SKM-1 (cell line): ENCODE measurements around the gene FKBP1C.
"Not testable (repeated sequence)": the region's sequence is repeated elsewhere in the genome, so short reads cannot be mapped to it uniquely, and the experiment has no call there.

Experiments
- DNase-seq: peaks from one replicate; lab custom pipeline; 2025; ENCODE audit not compliant: unreplicated experiment; lab: John Stamatoyannopoulos, UW

Gene FKBP1C

DNA sequence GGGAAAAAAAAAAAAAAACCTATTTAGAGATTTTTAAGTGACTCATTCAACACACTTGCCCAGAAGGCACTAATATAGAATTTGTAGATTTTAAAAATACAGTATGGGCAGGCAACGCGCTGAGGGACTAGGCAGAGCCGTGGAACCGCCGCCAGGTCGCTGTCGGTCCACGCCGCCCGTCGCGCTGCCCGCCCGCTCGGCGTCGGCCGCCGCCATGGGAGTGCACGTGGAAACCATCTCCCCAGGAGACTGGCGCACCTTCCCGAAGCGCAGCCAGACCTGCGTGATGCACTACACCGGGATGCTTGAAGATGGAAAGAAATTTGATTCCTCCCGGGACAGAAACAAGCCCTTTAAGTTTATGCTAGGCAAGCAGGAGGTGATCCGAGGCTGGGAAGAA, at the start of gene FKBP1C:
FKBP1C (plus strand) TSS at position 127 of the 400 bp plus-strand sequence.
- DNase-seq, result not testable (repeated sequence)

DNA sequence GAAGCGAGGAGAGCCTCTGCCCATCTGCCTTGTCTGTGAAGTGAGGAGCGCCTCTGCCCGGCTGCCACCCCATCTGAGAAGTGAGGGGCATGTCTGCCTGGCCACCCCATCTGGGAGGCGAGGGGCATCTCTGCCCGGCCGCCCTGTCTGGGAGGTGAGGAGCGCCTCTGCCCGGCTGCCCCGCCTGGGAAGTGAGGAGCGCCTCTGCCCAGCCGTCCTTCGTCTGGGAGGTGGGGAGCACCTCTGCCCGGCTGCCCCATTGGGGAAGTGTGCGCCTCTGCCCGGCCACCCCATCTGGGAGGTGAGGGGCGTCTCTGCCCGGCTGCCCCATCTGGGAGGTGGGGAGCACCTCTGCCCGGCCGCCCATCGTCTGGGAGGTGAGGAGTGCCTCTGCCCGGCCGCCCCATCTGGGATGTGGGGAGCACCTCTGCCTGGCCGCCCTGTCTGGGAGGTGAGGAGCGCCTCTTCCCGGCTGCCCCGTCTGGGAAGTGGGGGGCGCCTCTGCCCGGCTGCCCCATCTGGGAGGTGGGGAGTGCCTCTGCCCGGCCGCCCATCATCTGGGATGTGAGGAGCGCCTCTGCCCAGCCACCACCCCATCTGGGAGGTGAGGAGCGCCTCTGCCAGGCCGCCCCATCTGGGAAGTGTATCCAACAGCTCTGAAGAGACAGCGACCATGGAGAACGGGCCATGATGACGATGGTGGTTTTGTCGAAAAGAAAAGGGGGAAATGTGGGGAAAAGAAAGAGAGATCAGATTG, 47.0 kb upstream of the FKBP1C start:
- not testable (repeated sequence) for DNase-seq

DNA sequence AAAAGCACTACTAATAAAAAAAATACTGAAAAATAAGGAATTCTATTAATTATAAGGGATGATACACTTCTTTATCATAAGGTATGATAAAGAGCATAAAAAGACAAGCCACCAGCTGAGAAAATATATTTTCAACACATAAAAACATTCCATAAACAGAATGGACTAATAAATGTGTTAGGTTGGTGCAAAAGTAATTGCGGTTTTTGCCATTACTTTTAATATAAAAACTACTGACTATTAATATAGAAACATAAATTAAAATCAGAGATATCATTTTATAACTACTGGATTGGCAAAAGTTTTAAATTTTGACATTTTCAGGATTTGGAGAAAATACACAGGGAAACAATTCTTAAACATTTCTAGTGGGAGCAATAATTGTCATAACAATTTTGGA, 37.1 kb upstream of the FKBP1C start:
- no peak for DNase-seq

DNA sequence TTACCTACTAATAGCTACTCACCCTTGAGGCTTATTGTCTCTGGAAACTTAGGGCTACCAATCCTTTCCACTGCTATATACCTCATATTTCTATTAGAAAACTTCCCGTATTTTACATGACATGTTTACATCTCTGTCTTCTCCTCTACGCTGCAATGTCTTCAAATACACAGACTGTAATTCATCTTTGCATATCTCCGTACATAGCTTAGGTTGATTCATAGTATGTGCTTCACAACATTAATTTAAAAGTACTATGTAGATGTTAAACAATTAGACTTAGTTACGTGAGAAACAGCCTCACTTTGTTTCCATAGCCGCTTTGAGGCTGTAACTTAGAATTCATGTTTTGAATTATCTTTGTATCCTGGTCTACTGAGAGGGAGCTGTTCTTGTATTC, 35.1 kb upstream of the FKBP1C start:
- no peak for DNase-seq

DNA sequence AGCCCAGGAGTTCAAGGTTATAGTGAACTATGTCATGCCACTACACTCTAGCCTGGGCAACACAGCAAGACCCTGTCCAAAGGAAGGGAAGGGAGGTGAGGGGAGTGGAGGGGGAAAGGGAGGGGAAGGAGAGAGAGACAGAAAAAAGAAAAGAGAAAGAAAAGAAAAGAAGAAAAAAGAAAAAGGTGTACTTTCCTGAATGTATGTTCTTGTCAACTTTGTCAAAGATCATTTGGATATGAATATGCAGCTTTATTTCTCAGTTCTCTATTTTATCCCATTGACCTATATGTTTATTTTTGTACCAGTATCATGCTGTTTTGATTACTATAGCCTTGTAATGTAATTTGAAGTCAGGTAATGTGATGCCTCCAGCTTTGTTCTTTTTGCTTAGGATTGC, 30.9 kb upstream of the FKBP1C start:
- no peak for DNase-seq

DNA sequence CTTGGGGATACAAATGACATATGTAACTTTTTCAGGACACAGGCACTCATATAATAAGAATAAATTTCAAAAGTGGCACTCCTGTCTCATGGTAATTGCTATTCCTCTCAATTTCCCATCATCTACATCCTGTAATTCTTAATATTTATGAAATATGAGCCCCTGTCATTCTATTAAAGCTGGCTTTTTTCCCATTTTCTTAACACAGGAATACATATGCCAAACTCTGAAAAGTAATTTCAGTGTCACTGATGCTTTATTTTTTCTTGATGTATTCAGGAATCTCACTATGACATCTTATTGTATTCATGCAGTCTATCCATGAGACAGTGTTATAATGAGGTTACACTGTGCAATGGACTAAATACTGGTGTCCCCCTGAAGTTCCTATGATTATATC, 24.3 kb upstream of the FKBP1C start:
- DNase-seq, result no peak

DNA sequence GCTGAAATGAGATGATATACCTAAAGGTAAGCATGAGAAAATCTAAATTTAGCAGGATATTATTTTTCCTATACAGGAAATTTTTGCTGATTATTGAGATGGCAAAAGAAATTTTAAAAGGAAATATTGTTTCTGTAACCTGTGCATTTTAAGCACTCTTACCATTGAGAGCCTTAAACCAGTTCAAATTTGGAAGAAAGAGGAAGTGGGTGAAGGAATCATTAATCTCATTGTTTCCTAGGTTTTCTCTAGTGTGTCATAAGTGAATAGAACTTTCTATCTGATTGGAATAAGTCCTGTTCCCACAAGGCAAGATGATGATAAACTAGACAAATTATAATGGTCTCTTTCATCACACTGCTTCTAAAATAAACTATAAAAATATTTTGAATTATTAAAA, 22.4 kb upstream of the FKBP1C start:
- no peak for DNase-seq

DNA sequence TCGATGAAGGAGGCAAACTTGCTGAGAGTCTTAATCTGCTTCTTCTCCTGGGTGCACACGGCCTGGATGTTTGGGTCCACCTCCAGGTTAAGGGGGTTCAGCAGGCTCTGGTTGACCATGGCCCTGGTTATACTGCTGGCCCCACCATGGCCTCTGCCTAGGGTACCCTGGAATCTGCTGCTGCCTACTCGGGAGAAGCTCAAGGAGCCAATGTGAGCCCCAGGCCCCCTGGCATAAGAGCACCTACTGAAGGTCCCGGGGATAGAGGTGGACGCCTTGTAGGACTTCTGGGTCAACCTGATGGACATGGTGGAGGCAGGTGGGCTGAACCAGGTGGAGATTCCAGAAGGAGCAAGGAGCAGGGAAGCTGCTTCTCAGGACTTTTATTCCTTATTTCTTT, 17.9 kb upstream of the FKBP1C start:
- no peak for DNase-seq

DNA sequence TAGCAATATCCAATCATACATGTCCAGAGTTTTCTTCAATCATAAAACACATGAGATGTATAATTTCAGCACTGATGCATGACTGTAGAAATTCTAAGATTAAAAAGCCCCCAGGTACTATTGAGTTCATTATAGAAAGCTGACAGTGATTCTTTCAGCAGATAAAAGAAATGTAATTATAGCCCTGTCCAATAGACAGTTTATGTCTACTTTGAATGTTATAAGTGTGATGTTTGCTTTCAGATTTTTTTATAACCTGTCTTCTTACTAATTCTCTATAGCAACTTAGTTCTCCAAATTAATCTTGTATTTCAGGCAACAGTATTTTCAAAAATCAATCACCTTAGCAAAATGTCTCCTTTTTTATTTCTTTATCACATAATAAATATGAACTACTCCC, 13.5 kb upstream of the FKBP1C start:
- no peak for DNase-seq

DNA sequence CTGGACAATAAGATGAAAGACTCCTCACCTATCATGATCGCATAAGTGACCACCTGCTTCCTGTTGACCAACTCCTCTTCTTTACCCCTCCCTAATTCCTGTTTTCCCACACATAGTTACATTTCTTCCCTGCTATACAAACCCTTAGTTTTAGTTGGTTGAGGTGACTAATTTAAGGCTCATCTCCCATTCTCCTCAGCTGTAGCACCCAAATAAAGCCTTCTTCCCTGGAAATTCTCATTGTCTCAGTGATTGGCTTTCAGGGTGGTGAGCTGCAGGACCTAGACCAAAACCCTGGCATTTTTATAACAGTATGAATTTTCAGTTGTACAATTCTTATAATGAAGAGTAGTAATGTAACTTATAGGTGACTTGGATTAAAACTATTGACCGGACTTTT, 2.1 kb downstream of the FKBP1C start:
- DNase-seq, result no peak

DNA sequence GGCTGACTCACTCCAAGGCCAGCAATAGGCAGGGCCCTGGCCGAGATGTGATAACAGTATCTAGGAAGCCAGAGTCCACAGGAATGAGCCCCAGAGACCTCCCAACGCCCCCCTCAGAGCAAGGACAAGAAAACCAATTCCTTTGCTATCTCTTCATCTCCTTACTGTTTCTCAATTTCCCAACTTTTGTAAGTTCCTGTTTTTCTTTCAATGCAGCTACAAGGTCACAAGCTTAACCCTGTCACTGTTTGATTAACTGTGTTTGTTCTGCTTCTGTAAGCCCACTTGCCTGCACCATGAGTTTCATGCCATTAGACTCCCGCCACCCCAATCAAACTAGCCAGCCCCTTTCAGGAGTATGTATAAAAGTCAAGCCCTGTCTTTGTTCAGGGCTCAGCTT, 3.5 kb downstream of the FKBP1C start:
- peak; percentile 38 for DNase-seq

DNA sequence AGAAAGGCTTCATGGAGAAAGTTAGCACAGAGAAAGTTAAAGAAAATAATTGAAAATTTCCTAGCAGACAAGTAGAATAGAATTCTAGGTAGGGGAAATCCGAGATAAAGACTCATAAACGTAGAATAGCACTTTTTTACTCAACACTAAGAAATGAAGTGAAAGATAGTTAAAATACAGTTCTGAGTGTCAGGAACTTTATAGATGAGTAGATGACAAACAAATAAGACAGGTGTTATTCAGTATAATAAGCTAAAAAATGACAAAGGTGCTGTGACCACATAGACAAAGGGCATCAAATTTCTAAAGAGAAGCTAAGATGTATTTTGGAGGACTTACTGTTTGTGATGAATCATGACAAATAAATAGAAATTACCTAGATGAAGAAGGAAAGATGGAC, 12.9 kb downstream of the FKBP1C start:
- DNase-seq, result no peak

DNA sequence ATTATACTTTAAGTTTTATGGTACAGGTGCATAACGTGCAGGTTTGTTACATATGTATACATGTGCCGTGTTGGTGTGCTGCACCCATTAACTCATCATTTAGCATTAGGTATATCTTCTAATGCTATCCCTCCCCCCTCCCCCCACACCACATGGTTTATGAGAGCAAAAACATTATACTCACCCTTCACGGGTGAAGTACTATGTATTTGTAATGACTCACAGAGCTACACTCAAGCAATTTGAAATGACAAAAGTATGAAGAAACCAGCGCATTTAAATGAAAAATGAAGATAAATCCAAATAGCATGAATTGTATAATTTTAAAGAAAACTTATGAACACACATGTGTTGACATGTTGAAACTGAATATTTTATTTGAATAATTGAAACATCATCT, 14.7 kb downstream of the FKBP1C start:
- DNase-seq, result not testable (repeated sequence)

DNA sequence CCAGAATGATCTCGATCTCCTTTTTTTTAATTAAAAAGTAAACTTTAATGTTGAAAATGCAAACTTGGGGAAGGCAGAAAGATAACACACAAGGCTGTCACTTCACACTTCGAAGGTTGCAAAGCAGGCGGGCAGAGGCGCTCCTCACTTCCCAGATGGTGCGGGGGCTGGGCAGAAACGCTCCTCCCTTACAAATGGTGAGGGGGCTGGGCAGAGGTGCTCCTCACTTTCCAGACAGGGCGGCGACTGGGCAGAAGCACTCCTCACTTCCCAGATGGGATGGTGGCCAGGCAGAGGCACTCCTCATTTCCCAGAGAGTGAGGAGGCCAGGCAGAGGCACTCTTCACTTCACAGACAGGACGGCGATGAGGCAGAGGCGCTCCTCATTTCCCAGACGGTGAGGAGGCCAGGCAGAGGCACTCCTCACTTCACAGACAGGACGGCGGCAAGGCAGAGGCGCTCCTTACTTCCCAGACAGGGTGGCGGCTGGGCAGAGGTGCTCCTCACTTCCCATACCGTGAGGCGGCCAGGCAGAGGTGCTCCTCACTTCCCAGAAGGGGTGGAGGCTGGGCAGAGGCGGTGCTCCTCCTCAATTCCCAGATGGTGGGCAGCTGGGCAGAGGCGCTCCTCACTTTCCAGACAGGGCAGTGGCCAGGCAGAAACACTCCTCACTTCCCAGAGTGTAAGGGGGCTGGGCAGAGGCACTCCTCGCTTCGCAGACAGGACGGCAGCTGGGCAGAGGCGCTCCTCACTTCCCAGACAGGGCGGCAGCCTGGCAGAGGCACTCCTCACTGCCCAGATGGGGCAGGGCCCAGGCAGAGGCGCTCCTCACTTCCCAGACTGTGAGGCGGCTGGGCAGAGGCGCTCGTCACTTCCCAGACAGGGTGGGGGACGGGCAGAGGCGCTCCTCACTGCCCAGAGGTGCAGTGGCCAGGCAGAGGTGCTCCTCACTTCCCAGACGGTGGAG, 16.9 kb downstream of the FKBP1C start:
- not testable (repeated sequence) for DNase-seq

DNA sequence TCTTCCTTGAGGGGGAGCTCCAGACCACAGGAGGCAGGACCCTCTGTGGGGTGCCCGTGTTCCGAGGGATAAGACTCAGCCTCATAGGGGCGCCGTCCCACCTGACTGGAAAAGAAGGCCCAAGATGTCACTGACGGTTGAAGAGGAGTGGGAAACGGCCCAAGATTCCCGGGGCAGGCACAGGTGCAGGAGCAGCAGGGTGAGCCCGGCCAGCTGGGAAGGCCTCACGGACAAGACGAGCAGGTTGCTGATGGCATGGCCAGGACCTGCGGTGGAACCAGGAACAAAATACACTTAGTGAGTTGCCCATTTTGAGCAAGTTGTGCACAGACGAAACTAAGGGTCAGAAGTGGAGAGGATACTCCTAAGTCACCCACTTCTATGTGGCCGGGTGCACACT, 18.8 kb downstream of the FKBP1C start:
- not testable (repeated sequence) for DNase-seq

DNA sequence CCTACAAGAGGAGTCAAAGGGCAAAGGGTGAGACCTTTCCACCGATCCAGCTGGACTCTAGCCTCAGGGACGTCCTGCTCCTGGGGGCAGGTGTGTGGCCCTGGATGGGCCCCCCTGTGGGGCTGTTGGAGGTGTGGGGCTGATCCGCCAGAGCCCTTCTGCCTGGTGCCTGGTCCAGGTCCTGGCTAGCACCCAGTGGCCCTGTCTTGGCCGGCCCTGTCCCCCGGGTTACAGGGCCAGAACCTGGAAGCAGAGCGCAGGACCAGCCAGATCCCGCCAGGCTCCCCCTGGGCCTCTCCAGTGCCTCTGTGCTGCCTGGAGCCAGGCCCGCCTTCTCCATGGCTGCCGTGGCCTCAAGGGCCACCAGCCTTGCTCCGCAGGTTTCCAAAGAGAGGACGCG, 19.2 kb downstream of the FKBP1C start:
- DNase-seq, result not testable (repeated sequence)

DNA sequence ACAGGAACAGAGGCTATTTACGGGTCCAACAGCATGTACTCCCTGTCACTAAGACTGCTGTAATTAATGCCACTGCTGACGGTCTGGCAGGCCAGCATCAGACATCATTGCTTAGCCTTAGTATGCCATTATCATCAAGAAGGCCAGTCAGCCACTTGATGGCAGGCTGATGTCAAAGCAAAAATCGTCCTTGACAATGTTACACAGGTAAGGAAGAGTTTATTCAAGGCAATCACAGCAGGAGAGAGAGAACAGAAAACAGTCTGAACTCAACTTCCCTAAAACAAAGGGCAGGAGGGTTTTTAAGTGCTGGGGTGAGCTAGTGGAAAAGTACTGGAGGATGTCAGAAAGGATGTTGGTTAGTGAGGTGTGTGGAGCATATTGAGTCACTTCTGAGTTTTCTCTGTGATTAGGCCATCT, 25.1 kb downstream of the FKBP1C start:
- DNase-seq, result peak; percentile 43

DNA sequence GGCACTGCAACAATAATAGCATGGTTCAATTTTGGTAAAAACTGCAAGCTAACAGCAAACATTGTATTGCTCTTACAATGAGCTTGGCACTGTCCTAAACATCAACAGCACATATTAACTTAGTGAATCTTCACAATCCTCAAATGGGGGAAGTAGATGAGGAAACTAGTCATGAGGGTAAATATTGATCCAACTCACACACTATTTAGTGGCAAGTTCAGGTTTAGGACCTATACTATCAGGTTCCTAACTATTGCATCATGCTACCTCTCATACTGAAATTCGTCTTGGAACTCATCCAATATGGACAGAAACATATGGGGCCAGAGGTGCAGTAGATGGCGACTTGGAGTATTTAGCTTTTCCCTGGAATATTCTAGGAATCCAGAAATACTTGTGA, 34.2 kb downstream of the FKBP1C start:
- DNase-seq, result no peak

DNA sequence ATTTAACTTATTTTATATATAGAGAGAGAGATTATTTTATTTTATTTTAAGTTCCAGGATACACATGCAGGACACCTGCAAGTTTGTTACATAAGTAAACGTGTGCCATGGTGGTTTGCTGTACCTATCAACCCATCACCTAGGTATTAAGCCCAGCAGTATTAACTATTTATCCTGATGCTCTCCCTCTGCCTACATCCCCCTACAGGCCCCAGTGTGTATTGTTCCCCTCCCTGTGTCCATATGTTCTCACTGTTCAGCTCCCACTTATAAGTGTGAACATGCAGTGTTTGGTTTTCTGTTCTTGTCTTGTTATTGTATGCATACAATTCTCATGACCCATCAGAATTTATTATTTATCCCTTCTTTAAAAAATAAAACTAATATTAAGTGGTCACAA, 34.6 kb downstream of the FKBP1C start:
- DNase-seq, result no peak

DNA sequence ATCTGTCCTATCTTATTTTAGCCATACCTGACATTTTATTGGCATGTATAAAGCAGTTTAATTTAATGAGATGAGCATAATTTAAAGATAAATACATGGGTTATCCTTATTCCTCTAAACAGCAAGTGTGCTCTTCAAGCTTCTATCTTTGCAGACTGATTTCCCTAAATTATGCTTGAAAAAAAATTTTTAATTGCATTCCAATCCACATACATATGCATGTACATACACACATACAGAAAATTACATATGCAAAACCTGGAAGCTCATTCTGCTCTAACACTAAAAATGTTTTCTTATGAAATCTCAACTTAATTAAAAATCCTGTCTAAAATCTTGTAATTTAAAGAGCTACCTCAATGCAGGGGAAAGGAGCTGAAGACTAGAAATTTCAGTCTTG, 35.3 kb downstream of the FKBP1C start:
- no peak for DNase-seq

DNA sequence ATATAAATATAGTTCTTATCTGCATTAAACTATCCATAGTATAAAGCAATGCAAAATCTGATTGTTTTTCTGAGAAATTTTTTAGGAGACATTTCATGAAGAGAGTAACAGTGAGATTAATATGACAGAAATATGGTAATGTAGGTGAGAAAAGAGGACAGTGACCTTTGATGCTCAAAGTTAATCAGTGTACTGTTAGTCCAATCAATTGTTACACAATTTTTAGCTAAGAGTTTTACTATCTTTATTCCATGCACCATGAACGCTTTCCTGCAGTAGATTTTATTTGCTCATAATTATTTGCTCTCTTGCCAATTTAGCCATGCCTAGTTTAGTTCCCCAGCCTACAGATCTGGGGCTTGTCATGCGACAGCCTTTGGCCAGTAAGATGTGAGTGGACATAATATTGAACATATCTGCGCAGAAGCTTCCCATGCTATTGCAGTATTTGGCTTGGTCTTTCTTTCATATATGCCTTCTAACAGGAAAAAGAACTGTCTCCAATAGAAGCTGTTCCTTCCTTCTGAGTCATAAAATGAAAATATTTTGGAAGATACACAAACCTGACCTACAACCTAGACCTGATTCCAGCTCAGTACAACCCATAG, 38.7 kb downstream of the FKBP1C start:
- DNase-seq, result no peak

DNA sequence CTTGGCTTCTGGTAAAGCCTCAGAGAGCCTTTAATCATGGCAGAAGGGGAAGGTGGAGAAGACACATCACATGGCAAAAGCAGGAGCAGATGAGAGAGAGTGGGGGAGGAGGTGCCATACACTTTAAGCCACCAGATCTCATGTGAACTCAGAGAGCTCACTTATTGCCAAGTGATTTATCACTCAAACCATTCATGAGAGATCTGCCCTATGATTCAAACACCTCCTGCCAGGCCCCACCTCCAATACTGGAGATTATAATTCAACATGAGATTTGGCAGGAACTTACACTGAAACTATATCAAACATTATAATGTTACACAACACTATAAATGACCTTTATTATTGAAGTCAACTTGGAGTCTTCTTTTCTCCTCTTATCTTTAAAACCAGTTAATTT, 47.9 kb downstream of the FKBP1C start:
- no peak for DNase-seq
